ENCODE data around the gene ZNF791.

GRCh38 chr19:12578641-12579040, 32.1 kb upstream of the ZNF791 start:
- TF ChIP-seq CTCF (IDR thresholded peaks at IDR 0.05) (no peak), POLR2A (IDR thresholded peaks at IDR 0.05) (no peak)
